GM19351 (cell line): ENCODE data around the gene MCEMP1.
"Not testable (repeated sequence)": the region's sequence is repeated elsewhere in the genome, so short reads cannot be mapped to it uniquely, and the experiment has no call there.

Source experiments
- ATAC-seq: cut with Tn5 transposase; IDR thresholded peaks from one replicate; pipeline ENCODE4 v1.9.1; 2021; ENCODE audit warnings: mild to moderate bottlenecking, moderate library complexity; ENCODE audit not compliant: unreplicated experiment

The MCEMP1 gene

GRCh38 chr19:7643629-7644549, 33.0 kb upstream of the MCEMP1 start:
- not testable (repeated sequence) for ATAC-seq

GRCh38 chr19:7644550-7644877, 32.4 kb upstream of the MCEMP1 start:
- no peak for ATAC-seq

GRCh38 chr19:7645163-7645562, 31.7 kb upstream of the MCEMP1 start:
- no peak for ATAC-seq

GRCh38 chr19:7645656-7646425, 31.0 kb upstream of the MCEMP1 start:
- no peak for ATAC-seq

- ATAC-seq: no peak
Measured at GRCh38 chr19:7646426-7646700, 30.5 kb upstream of the MCEMP1 start.

GRCh38 chr19:7647156-7647555, 29.7 kb upstream of the MCEMP1 start:
- ATAC-seq: no peak

GRCh38 chr19:7648265-7649014, 28.4 kb upstream of the MCEMP1 start:
- no peak for ATAC-seq

GRCh38 chr19:7650148-7650547, 26.7 kb upstream of the MCEMP1 start:
- ATAC-seq: no peak

GRCh38 chr19:7652061-7652641, 24.7 kb upstream of the MCEMP1 start:
- ATAC-seq: no peak

GRCh38 chr19:7654401-7654800, 22.5 kb upstream of the MCEMP1 start:
- ATAC-seq: no peak

GRCh38 chr19:7655581-7655980, 21.3 kb upstream of the MCEMP1 start:
- no peak for ATAC-seq

- no peak for ATAC-seq
Measured at GRCh38 chr19:7657131-7657751, 19.6 kb upstream of the MCEMP1 start.

GRCh38 chr19:7658219-7658686, 18.6 kb upstream of the MCEMP1 start:
- ATAC-seq: peak; percentile 79

- no peak for ATAC-seq
Measured at GRCh38 chr19:7661744-7662538, 14.9 kb upstream of the MCEMP1 start.

GRCh38 chr19:7662657-7663056, 14.2 kb upstream of the MCEMP1 start:
- ATAC-seq: no peak

GRCh38 chr19:7663706-7664105, 13.2 kb upstream of the MCEMP1 start:
- ATAC-seq: no peak

- ATAC-seq: no peak
Measured at GRCh38 chr19:7665076-7665475, 11.8 kb upstream of the MCEMP1 start.

GRCh38 chr19:7668842-7669241, 8.0 kb upstream of the MCEMP1 start, which contains the start of gene RETN:
TSS of gene RETN (plus strand) at chr19:7669049. CDS start at chr19:7669327, 278 bp downstream.
- ATAC-seq: no peak

- ATAC-seq: no peak
Measured at GRCh38 chr19:7669641-7670040, 7.2 kb upstream of the MCEMP1 start.
